Inflammatory macrophage treated with lipopolysaccharide for 1 hour (primary cell): ENCODE data around the gene ASIP.

Source experiments
- DNase-seq, 2 donors: peaks; one replicate each; pipeline ENCODE4 v3.0.0-alpha.2; 2020 to 2022

ASIP gene

DNA sequence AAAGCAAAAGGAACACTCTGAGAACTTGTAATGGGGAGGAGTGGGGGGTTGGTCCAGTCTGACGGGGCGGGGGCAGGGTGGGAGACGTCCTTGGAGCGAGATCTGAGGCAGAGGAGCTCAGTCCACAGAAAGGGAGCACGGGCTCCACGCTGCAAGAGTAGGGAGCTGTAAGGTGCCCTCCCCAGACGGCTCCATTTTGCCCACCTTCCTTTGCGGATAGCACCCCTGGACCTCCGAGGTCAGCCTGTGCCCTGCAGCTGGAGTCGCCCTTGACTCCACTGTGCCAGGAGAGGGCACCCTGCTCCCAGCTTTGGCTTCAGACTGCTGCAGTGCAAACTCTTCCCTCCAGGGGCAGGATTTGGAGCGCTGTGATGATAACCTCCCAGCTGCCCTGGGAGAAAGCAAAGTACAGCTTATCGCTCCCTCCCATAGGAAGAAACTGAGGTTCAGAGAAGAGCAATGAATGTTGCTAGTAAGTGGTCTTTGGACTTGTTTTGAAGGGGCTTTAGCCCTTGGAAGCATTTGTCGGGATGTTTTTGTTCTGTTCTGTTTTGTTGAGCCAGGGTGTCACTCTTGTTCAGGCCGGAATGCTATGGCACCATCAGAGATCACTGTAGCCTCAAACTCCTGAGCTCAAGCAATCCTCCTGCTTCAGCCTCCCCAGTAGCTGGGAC is 71.5 kb downstream of the ASIP start:
- peak; percentile 78 to 96 for DNase-seq

- DNase-seq, result no peak
These were observed 74.0 kb downstream of the ASIP start for GRCh38 chr20:34315236-34315635.

- peak; percentile 37 to 61 for DNase-seq
These were observed 75.1 kb downstream of the ASIP start for GRCh38 chr20:34316196-34316814.
